Hematopoietic multipotent progenitor cell (in vitro differentiated cells): Measurements from ENCODE around the gene TOMM7. TPM values are rescaled to one million over a fixed set of nuclear protein-coding genes. Genes with fewer than 3 reads are reported as not detected.
"Not testable (repeated sequence)": the region's sequence is repeated elsewhere in the genome, so short reads cannot be mapped to it uniquely, and the experiment has no call there.

ENCODE experiments used
- DNase-seq, 3 donors: peaks; one replicate each; pipeline ENCODE4 v3.0.0-alpha.2; 2011 to 2015; ENCODE audit warnings: low read depth in 2 of 3, low spot score in 2 of 3
- small RNA-seq: library from RNA; depleted of rRNA; stranded (forward); fragments of <200 nt; gene quantifications from one replicate; pipeline ENCODE3, GENCODE V24; 2012
- total RNA-seq: library from RNA; depleted of rRNA; stranded (reverse); fragments of >200 nt; gene quantifications from one replicate; pipeline ENCODE4 v1.2.3, GENCODE V29; 2012

TOMM7 gene
- total RNA-seq, 1 donor: 140 TPM

DNA sequence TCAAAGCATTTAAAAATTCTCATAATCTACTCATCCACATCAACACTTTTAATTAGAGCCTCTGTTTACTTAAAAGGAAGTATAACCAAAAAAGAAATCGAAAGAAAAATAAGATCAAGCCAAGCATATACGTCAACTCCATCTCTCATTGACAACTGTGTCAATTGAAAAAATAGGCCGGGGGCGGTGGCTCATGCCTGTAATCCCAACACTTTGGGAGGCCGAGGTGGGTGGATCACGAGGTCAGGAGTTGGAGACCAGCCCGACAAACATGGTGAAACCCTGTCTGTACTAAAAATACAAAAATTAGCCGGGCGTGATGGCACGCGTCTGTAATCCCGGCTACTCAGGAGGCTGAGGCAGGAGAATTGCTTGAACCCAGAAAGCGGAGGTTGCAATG is 32.0 kb downstream of the TOMM7 start:
- DNase-seq: not testable (repeated sequence)

DNA sequence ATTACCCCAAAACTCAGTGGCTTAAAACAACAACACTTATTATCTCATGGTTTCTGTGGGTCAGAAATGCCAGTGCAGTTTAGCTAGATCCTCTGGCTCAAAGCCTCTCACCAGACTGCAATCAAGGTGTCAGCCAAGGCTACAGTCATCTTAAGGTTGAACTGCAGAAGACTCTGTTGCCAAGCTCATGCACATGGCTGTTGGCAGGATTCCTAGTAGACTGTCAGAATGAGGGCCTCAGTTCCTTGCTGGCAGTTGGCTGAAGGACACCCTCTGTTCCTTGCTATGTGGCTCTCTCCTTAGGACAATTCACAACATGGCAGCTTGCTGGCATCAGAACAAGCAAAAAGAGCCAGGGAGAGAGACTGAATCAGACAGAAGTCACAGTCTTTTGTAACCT is 34.7 kb downstream of the TOMM7 start:
- no peak for DNase-seq

DNA sequence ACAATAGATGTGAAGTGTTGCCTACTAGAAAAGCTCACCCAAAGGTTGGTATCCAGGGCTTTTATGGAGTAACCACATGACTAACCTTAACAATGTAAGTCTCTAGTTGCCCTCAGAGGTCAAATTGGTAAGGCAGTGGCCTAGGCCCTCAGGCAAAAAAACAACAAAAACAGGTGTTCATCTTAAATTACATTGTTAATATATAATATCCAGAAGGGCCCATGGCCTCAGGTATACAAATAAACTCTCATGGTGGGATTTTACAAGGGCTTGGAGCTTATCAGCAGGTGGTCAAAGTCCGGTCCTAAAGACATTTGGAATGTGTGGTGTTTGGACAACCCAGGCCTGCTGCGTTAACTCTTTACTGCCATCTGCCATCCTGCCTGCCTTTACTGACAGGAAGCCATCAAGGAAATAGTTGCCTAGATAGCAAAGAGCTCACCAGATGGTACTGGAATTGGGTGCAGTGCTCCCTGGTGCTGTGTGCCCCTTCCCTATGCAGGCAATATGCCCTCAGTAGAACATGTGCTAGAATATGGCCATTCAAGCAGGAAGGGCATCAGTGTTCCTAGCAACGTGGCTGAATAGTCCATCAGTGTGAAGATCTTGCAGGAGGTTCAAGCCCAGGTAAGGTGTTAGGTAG is 36.2 kb downstream of the TOMM7 start:
- no peak for DNase-seq

DNA sequence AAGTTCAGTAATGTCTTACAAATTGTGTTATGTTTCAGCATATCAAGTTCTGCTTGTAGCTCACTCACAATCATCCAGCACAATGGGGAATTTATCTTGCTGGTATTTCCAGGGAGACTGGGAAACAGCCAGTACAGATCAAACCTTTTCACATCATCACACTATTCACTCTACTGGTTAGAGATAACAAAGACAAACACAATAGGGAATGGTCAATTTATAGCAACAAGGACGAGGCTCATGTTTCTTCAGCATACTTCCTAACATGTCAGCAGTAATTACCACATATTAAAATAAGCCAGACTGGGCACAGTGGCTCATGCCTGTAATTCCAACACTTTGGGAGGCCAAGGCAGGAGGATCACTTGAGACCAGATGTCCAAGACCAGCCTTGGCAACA is 38.3 kb downstream of the TOMM7 start:
- DNase-seq: no peak

DNA sequence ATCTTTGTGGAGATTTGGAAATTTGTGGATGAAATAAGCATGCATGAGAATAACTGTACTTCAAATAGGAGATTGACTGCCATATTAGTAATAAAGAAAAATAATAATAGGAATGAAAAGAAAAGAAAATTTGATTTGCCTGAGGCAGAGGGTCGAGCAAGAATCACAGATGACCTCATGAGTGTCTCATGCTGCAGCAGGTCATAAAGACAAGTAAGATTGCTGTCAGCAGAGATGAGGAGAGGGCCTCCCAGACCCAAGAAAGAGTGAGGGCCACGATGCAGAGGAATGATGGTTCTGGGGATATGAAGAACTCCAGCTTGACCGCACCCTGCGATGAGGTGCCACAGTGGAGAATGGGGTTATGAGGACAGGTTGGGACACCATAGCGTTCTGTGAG is 39.2 kb downstream of the TOMM7 start:
- DNase-seq: no peak

DNA sequence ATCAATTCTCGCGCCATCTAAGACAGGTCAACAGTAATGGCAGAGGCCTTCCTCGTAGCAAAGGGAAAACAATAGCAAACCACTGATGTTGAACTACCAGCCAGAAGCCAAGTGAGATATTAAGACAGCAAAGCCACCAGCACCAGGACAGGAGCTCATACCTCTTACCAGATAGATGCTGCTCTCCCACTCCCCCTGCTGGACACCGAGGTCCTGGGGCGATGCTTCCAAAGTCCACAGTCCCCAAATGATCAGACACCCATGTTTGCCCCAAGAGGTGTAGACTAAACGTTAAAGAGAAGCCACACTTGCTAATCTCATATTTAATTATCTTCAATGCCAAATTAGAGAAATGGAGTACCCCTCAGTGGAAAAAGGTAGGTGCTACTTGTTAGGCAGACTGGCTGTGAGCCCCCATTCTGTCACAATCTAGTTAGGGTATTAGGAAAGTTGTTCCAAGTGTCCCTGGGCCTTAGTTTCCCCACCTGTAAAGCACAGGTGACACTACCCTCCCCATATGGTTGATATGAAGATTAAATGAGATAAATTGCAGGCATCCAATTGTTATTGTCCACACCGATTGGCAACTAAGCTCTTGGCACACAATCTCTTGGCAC is 39.9 kb downstream of the TOMM7 start:
- DNase-seq: peak; percentile 30 to 80 (median 62)

DNA sequence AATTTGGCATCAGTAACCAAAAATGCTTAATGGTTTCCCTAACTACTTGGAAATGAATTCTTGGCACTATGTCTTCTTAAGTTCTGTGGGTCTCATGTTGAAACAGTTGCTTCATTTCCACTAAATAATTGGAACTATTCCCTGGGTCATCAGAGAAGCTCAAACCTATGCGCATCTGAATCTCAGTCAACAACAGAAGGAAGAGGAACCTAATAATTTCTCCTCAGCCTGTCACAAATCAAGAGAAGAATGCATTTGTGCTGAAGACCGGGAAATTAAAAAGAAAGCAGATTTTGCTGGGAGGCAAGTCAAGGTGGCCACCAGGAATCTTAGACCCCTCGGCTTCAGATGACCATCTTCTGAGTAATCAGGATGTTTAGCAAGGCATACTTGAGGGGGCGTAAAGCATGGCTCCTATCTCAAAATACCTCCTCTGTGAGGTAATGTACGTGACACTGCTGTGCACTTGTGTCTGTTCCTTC is 41.4 kb downstream of the TOMM7 start:
- no peak for DNase-seq

DNA sequence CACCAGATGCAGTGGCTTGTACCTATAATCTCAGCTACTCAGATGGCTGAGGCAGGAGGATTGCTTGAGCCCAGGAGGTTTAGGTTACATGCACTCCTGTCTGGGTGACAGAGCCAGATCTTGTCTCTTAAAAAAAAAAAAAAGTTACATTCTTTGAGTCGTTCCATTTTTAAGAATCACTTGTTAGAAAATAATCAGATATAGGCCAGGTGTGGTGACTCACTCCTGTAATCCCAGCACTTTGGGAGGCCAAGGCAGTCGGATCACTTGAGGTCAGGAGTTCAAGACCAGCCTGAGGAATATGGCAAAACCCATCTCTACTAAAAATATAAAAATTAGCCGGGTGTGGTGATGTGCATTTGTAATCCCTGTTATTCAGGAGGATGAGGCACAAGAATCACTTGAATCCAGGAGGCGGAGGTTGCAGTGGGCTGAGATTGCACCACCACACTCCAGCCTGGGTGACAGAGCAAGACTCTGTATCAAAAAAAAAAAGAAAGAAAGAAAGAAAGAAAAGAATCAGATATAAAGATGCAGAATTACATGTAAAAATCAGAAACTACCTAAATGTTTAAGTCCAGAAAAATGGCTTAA is 42.8 kb downstream of the TOMM7 start:
- DNase-seq: not testable (repeated sequence)

DNA sequence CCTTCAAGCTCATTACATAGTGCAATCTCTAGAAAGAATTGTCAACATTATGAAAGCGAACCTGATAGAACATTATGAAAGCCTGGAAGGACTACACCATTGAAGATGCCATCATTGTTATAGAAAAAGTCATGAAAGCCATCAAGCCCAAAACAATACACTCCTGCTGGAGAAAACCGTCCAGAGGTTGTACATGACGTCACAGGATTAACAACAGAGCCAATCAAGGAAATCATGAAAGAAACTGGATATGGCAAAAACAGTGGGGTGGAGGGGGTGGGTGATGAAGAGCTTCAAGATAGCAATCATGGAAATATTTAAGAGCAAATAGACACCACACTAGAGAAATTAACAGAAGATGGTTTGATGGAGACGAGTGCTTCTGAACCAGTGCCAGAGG is 45.7 kb downstream of the TOMM7 start:
- DNase-seq: no peak

DNA sequence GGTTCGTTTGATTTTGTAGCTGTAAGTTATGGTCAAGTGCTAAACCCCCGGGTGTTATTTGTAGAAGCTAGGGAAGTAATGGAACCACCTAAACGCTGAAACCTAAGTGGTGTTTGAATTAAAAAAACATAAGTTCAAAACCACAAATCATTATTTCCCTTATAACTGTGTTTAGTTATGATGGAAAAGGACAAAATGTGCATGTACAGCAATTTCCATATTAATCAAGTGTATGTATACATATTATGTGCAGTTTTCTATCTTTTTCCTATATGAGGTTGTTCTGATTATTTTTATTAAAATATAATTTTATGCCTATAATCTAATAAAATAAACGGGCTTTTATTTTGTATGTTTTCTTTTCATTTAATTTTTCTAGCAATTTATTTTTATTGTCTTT is 49.8 kb downstream of the TOMM7 start:
- no peak for DNase-seq

DNA sequence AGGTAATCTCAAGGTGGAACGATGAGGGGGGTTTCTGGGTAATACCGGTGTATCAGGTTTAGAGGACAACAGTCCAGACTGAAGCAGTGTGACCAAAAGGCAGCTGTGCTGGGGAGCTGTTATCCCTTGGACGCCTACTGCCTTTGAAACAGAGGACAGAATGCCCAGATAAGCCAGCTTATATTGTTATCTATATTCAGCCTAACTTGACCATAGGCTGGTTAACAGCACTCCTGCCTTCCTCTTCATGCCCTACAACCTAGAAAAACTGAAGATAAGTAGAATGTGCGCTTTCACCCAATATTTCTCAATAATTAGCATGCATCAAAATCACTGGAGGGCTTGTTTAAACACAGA is 50.8 kb downstream of the TOMM7 start:
- no peak for DNase-seq

DNA sequence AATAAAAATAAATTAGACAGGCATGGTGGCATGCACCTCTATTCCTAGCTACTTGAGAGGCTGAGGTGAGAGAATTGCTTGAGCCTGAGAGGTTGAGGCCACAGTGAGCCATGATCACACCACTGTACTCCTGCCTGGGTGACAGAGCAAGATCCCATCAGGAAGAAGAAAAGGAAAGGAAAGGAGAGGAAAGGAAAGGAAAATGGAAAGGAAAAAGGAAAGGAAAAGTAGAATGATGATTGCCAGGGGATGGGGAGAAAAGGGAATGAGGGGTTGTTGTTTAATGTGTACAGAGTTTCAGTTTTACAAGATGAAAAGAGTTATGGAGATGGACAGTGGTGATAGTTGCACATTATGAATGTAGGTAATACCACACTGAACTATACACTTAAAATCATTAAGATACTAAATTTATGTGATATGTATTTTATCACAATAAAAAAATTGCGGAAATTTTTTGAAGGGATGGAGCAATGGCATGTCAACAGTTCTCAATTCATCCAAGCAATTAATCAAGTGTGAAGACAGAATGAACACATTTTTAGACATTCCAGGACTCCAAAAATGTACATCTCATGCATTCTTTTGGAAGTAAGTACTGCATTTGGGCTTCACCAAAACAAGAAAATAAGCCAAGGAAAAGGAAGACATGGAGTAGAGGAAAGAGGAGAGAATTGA is 51.3 kb downstream of the TOMM7 start:
- no peak for DNase-seq

DNA sequence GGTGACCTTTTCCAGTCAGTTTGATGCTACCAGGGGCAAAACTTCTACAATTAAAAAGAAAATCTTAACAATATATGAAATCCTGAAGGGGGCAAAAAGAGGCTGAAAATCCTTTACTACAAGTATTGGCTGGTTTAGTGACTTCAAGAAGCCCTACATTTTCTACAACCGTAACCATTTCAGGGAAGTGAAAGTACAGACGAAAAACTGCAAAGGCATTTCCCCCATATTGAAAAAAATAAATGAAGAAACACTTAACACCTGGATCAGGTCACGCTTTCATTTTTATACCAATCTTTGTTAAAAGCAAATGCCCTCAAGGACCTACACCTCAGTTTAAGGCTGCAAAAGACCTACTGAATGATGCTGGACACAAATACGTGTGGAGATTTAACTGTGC is 57.0 kb downstream of the TOMM7 start:
- no peak for DNase-seq

Small RNA genes within 50 kb of the gene (small RNA-seq; reads per million reads assigned to genes)
- 180 reads per million, percentile 98 among the genes with 10 or more reads in this experiment for gene SNORD93

Other genes with a start within 250 kb of the TOMM7 start
- under 0.01 TPM for gene IL6, start 95.6 kb downstream of the TOMM7 start, total RNA-seq
- gene HYCC1, start 191.3 kb upstream of the TOMM7 start, total RNA-seq: 4.0 TPM